Aorta (tissue), 5 donors: ENCODE measurements around the gene FERMT2. TPM values are rescaled to one million over a fixed set of nuclear protein-coding genes. Genes with fewer than 3 reads are reported as not detected.

ENCODE experiments used
- ATAC-seq: fragments of 200-7000 bp; cut with Tn5 transposase; one replicate; pipeline ENCODE4 v1.9.1; 2022; ENCODE audit warnings: moderate library complexity; ENCODE audit not compliant: low FRiP score
- DNase-seq, 2 donors: peaks; one replicate each; pipeline ENCODE4 v3.0.0-alpha.2; 2020
- H3K27ac ChIP-seq, 2 donors: one replicate each; pipeline ENCODE4 v1.5.1; 2013; ENCODE audit warnings: low read length in 2 of 2, mild to moderate bottlenecking in 2 of 2, moderate library complexity in 2 of 2, control low read depth in 1 of 2, inconsistent platforms in 1 of 2, low read depth in 1 of 2
- H3K27me3 ChIP-seq, 2 donors: one replicate each; pipeline ENCODE4 v1.6.1; 2013; ENCODE audit warnings: control low read depth in 1 of 2, low read length in 1 of 2, mild to moderate bottlenecking in 1 of 2, moderate library complexity in 1 of 2; ENCODE audit not compliant: insufficient read depth in 2 of 2, control insufficient read depth in 1 of 2
- H3K36me3 ChIP-seq, 2 donors: one replicate each; pipeline ENCODE4 v1.6.1; 2013; ENCODE audit warnings: control low read depth in 1 of 2, low read length in 1 of 2, mild to moderate bottlenecking in 1 of 2; ENCODE audit not compliant: insufficient read depth in 2 of 2, control insufficient read depth in 1 of 2
- H3K4me1 ChIP-seq, 2 donors: one replicate each; pipeline ENCODE4 v1.6.1; 2013; ENCODE audit warnings: low read length in 2 of 2, control low read depth in 1 of 2, mild to moderate bottlenecking in 1 of 2, moderate library complexity in 1 of 2; ENCODE audit not compliant: insufficient read depth in 2 of 2, control insufficient read depth in 1 of 2
- H3K4me3 ChIP-seq, 2 donors: one replicate each; pipeline ENCODE4 v1.5.1; 2013; ENCODE audit warnings: low read length in 2 of 2, control low read depth in 1 of 2, mild to moderate bottlenecking in 1 of 2
- H3K9me3 ChIP-seq: one replicate; pipeline ENCODE4 v1.6.1; 2013; ENCODE audit warnings: mild to moderate bottlenecking, low read length; ENCODE audit not compliant: control insufficient read depth
- WGBS, 2 donors: extraction: QIAGEN DNeasy Blood & Tissue Kit; methylation state at CpG; one replicate each; pipeline ENCODE4 v1.1.7; 2013; 5-methylcytosine and 5-hydroxymethylcytosine counted together
- intact Hi-C, 2 donors: fragments of 100-400 bp; cut with DNase I; formaldehyde crosslinking; loops; one replicate each; pipeline versions ENCODE4 v1.14.2 to v1.15.0; 2022
- polyA plus RNA-seq, 2 donors: library from polyadenylated mRNA; stranded (reverse); fragments of 200-250 nt; gene quantifications; one replicate each; pipeline ENCODE4 v1.2.3, GENCODE V29; 2013
- total RNA-seq, 2 donors: library from RNA; stranded (reverse); fragmentation: NEBNext Ultra II Directional; extraction: Animal tissue kit (Norgen Biotek cat#: 25700); gene quantifications; one replicate each; pipeline ENCODE4 v1.2.1, GENCODE V29; 2021
- donor health status: healthy with polysubstance abuse.
- donor health status: Bipolar disorder and iron deficiency.
- donor health status: DM: no; HTN: no; CAD: no.
- donor health status: DM: no; HTN: no; CAD: no.
- donor health status: DM: yes; HTN: yes; CAD: no.

FERMT2 gene
- total and polyA plus RNA-seq, 4 donors, result 63.0 to 310 (median 162) TPM

DNA sequence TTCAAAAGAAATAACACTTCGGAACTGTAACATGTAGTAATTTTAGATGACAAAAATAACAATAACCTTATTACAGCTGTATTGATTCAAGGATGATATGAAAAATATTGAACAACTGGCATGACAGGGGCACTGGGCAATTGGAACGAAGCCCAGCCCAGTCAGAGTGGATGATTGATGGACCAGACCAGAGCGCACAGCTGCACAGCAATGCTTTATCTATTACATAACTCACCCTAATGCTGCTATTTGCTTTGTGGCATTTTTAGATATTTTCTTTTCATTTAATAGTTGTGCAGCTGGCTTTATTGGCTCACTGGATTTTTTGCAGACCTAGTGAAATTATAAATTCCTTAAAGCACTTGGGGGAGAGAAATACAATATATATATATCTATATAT lies 26.9 kb upstream of the FERMT2 start:
- Histone ChIP-seq H3K27me3 (no peaks in the 10 kb centered on the region), H3K4me1 (no peaks in the 10 kb centered on the region), H3K4me3 (no peak overlapping the region), H3K9me3 (peaks cover 1% of the 10 kb centered on the region), H3K36me3 (no peaks in the 10 kb centered on the region), H3K27ac (no peak overlapping the region)
- ATAC-seq (no peak), DNase-seq (no peak)
- 0 to 4% methylated on average over 3 of the region's 3 CpGs for WGBS, 2 donors
- intact Hi-C loops, result loop anchor here in 1 of 2 donors (10.0 kb wide), 1 partner anchor 317 kb away; no protein-coding TSS in a partner anchor

DNA sequence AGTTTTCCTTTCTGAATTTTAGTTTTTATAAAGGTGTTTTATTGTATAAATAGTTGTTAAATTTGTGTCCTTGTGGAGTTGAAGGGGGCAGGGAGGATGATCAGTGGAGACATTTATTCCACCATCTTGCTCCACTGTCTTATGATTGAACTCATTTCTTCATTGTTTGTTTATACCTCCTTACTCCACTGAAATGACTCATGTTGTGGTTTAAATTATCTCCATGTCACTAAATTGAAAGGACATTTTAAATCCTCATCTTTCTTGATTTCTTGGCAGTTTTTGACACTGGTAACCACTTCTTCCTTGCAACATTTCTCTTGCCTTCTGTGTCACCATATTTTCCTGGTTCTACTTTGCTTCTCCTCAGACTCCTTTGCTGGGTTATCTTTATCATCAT lies 23.6 kb upstream of the FERMT2 start:
- Histone ChIP-seq H3K27me3 (no peaks in the 10 kb centered on the region), H3K36me3 (no peaks in the 10 kb centered on the region), H3K4me1 (no peaks in the 10 kb centered on the region), H3K9me3 (peaks cover 1% of the 10 kb centered on the region), H3K4me3 (no peak overlapping the region), H3K27ac (no peak overlapping the region)
- DNase-seq (no peak), ATAC-seq (no peak)
- intact Hi-C loops, result loop anchor here in 1 of 2 donors (10.0 kb wide), 1 partner anchor 320 kb away; no protein-coding TSS in a partner anchor

DNA sequence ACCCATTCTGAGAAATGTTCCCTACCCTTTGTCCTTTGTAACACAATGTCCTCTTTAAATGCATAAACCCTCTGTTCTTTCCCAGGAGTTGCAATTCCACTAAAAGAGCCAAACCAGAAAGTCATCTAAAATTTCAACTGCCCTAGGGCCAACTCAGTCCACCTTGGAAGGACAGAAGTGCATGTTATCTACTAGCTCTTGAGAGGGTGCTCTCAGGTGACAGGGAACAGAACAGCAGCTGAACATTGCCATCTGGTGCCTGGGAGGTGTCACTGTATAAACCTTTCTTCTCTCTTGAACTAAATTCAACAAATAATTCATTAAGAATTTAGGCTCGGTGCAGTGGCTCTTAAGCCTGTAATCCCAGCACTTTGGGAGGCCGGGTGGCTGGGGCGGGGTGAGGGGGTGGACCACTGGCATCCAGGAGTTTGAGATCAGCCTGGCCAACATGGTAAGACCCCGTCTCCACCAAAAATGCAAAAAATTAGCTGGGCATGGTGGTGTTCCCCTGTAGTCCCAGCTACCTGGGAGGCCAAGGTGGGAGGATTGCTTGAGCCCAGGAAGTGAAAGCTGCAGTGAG lies 10.3 kb upstream of the FERMT2 start:
- no peak overlapping the region for H3K4me3 ChIP-seq

DNA sequence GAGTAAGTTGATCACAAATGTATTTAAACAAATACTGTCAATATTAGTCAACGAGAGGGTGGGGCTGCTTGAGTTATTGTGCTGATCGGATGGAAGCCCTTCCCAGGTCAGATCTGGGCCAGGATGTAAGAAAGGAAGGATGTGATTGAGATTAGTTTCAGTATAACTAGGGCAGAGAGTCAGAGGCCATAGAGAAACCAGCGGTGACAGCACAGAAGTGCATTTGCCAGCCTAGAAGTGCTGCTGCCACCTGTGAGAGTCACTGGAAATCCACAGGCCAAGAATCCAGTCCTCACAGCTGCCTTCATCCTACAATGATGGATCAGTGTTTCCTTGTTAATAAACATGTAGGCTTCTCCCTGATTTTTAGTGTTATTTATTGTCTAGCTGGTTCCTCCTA lies 9.8 kb upstream of the FERMT2 start:
- intact Hi-C loops, result loop anchor here (2.0 to 5.0 kb wide), 3 partner anchors 87 to 138 kb away; no protein-coding TSS in a partner anchor
- WGBS, 2 donors, result 80 to 81% methylated on average over 3 of the region's 3 CpGs
- peak; percentile 52 for ATAC-seq

More for the DNA sequence above, 10.3 kb upstream of the FERMT2 start:
- H3K27ac ChIP-seq, result no peak overlapping the region
- H3K36me3 ChIP-seq, result no peaks in the 10 kb centered on the region
- no peak for DNase-seq
- ATAC-seq, result peak; percentile 88
- H3K4me1 ChIP-seq, result no peaks in the 10 kb centered on the region
- H3K9me3 ChIP-seq, result no peaks in the 10 kb centered on the region
- no peaks in the 10 kb centered on the region for H3K27me3 ChIP-seq
- WGBS, 2 donors, result 67 to 74% methylated on average over 4 of the region's 4 CpGs
- intact Hi-C loops, result loop anchor here (2.0 to 5.0 kb wide), 3 partner anchors 86 to 139 kb away; no protein-coding TSS in a partner anchor

DNA sequence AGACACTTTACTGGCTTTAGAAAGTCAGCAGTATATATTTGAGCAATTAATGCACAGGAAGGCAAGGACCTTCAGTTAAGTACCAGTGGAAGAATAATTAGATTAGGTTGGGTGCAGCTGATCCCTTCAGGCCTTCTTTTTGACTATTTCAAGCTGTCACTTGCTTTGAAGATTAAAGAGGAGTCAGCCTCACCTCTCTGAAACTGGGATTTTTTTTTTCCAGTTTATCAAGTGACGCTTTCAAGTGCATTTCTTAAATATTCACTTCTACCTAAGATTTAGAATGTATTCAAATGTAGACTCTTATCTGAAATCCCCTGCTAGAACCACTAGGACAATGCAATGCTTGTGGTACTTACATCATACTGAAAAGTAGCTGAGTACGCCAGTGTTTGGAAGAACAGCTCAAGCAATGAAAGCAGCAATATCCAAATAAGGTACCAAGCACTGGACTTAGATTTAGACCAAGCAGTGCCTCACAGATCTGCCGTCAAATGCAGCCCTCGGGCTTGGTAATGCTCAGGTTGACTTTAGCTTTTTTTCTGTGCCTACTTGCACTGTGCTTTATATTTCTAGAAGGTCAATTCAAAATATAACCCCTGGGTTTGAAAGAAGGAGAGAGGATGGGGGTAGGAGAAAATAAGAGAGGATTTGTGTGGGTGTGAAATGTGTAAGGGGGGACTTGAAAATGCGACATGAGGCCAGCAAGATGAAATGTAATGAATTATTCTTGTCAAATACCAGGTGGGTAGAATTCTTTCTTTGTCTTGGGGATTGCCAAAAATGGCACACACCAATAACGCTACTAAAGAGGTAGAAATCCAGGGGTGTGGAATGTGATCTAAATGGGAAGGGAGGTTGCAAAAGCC lies 3.7 kb upstream of the FERMT2 start:
- Histone ChIP-seq H3K4me3 (peak overlapping the region in 1 of 2 donors; percentile 58), H3K27ac (peak overlapping the region; percentile 59 to 92), H3K4me1 (peaks cover 0 to 5% of the 10 kb centered on the region in 2 donors), H3K27me3 (no peaks in the 10 kb centered on the region), H3K36me3 (no peaks in the 10 kb centered on the region), H3K9me3 (no peaks in the 10 kb centered on the region)
- intact Hi-C loops, result loop anchor here in 1 of 2 donors (5.0 kb wide), 2 partner anchors 72 to 152 kb away; no protein-coding TSS in a partner anchor
- DNase-seq (no peak), ATAC-seq (peak; percentile 6)
- WGBS, 2 donors, result 4 to 15% methylated on average over 6 of the region's 6 CpGs

More for the DNA sequence above, 9.8 kb upstream of the FERMT2 start:
- H3K4me1 ChIP-seq, result no peaks in the 10 kb centered on the region
- no peaks in the 10 kb centered on the region for H3K36me3 ChIP-seq
- no peak for DNase-seq
- H3K27ac ChIP-seq, result peak overlapping the region in 1 of 2 donors; percentile 51
- no peak overlapping the region for H3K4me3 ChIP-seq
- no peaks in the 10 kb centered on the region for H3K27me3 ChIP-seq
- H3K9me3 ChIP-seq, result no peaks in the 10 kb centered on the region

DNA sequence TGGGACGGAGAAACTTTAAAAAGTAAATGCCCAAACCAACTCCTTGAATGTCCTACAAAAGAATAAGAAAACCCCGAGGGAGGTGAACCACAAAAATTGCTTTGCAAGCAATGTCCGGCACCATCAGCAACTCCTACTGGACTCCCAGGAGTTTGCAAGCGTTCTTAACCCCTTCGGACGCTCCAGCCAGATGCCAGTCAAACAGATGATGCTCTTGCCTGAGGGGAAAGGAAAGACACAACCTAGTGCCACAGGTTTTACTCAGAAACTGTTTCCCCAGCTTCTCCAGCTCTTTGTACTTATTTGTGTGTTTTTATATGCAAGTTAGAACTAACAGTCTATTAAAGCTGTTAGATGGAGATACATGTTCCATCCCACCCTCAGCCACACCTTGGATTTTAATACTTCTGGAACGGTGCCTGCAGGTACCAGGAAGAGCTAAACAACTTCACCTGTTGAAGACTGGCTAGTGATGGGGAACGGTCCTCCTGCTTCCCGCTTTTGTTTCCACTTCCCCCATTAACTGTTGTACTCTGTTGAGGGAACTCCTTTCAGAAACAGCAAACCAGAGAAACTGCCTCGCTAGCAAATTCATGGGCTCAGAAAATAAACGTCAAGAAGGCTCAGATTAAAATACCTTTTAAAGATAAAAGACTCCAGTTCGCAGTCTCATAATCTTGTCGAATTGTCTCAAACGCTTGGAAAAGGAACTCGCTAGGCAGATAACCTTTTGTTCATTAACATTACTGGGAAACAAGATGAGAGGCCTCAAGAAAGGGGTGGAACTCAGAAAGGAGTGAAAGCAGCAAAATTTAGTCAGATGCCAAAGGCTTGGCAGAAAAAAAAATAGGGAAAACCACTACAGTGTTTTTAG lies 1.1 kb upstream of the FERMT2 start:
- DNase-seq (peak in 1 of 2 donors; percentile 64), ATAC-seq (peak; percentile 64)
- WGBS, 2 donors, result 0% methylated on average over 15 of the region's 15 CpGs
- no peaks in the 10 kb centered on the region for H3K9me3 ChIP-seq
- H3K4me3 ChIP-seq, result peak overlapping the region; percentile 37 to 71
- H3K27me3 ChIP-seq, result no peaks in the 10 kb centered on the region
- H3K36me3 ChIP-seq, result peaks cover 0 to 5% of the 10 kb centered on the region in 2 donors
- peak overlapping the region; percentile 43 to 87 for H3K27ac ChIP-seq
- peaks cover 0 to 5% of the 10 kb centered on the region in 2 donors for H3K4me1 ChIP-seq
- intact Hi-C loops, result loop anchor here (2.0 to 5.0 kb wide), 3 partner anchors 70 to 150 kb away; no protein-coding TSS in a partner anchor

DNA sequence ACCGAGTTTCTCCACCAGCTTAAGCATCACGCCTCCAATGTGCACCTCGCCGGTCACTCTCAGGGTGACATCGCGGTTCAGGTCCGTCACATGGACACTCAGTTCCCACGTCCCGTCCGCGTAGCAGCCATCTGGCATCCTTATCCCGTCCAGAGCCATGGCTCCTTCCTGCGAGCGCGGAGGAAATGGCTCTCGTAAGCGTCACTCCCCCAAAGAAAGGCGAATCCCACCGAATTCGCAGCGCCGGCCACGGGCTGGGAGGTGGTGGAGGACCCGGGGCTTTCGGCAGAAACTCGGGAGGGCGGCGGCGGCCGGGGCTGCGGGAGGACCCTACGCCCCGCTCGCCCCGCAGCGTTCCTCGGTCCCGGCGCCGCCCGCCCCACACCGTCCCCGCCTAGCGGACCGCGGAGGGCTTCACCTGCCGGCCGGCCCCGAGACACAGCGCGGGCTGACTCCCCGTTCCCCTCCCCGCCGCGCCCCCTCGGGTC lies 396 bp downstream of the FERMT2 start:
- Histone ChIP-seq H3K9me3 (no peaks in the 10 kb centered on the region), H3K36me3 (peaks cover 0 to 5% of the 10 kb centered on the region in 2 donors), H3K27me3 (no peaks in the 10 kb centered on the region), H3K27ac (peak overlapping the region; percentile 36 to 100), H3K4me3 (peak overlapping the region; percentile 51 to 98), H3K4me1 (peaks cover 0 to 5% of the 10 kb centered on the region in 2 donors)
- intact Hi-C loops, result loop anchor here (2.0 to 5.0 kb wide), 3 partner anchors 68 to 148 kb away; no protein-coding TSS in a partner anchor
- peak; percentile 65 to 86 for DNase-seq
- peak; percentile 65 for ATAC-seq
- WGBS, 2 donors, result 0 to 1% methylated on average over 39 to 56 of the region's 56 CpGs
